Osteoblast (primary cell): ENCODE results near the gene EPN3. TPM values are rescaled to one million over a fixed set of nuclear protein-coding genes. Genes with fewer than 3 reads are reported as not detected.

Experiments
- DNase-seq: peaks from one replicate; pipeline ENCODE4 v3.0.0; 2011; ENCODE audit warnings: low spot score, mixed read lengths; ENCODE audit not compliant: insufficient read length; ENCODE audit errors: missing footprints
- H2AFZ ChIP-seq: 2 replicates; pipeline ENCODE4 v1.6.0; 2011; ENCODE audit warnings: mild to moderate bottlenecking, low read length
- H3K27ac ChIP-seq: 2 replicates; pipeline ENCODE4 v1.5.1; 2011; ENCODE audit warnings: mild to moderate bottlenecking, low read depth, low read length, moderate library complexity
- H3K27me3 ChIP-seq: 2 replicates; pipeline ENCODE4 v1.6.0; 2012; ENCODE audit warnings: mild to moderate bottlenecking, control low read depth, inconsistent platforms, low read length, moderate library complexity; ENCODE audit not compliant: insufficient read depth
- H3K36me3 ChIP-seq: 2 replicates; pipeline ENCODE4 v1.5.1; 2011; ENCODE audit warnings: mild to moderate bottlenecking, low read length, control low read depth, moderate library complexity; ENCODE audit not compliant: insufficient read depth
- H3K4me1 ChIP-seq: 2 replicates; pipeline ENCODE4 v1.5.1; 2011; ENCODE audit warnings: mild to moderate bottlenecking, low read length, control low read depth, moderate library complexity; ENCODE audit not compliant: insufficient read depth
- H3K4me2 ChIP-seq: 2 replicates; pipeline ENCODE4 v1.6.0; 2011; ENCODE audit warnings: mild to moderate bottlenecking, low read length; ENCODE audit not compliant: insufficient read depth
- H3K4me3 ChIP-seq: fragments of 200-600 bp; sonication (generic); 3 replicates; pipeline ENCODE4 v1.5.1; 2012; ENCODE audit warnings: mild to moderate bottlenecking, low read length, inconsistent platforms; ENCODE audit not compliant: insufficient read depth
- H3K79me2 ChIP-seq: 2 replicates; pipeline ENCODE4 v1.6.0; 2012; ENCODE audit warnings: mild to moderate bottlenecking, low read length, control low read depth, inconsistent platforms; ENCODE audit not compliant: insufficient read depth
- H3K9me3 ChIP-seq: 2 replicates; pipeline ENCODE4 v1.5.1; 2011; ENCODE audit warnings: low read depth, low read length, control low read depth
- H4K20me1 ChIP-seq: 2 replicates; pipeline ENCODE4 v1.6.0; 2012; ENCODE audit warnings: mild to moderate bottlenecking, low read length, control low read depth; ENCODE audit not compliant: insufficient read depth
- total RNA-seq: library from RNA; depleted of rRNA; stranded (reverse); fragments of >200 nt; gene quantifications from 2 replicates; pipeline ENCODE4 v1.2.3, GENCODE V29; 2012
- TF ChIP-seq, protein P1 (sequence below): IDR thresholded peaks from 2 replicates; pipeline ENCODE4 v1.5.1; 2011; ENCODE audit warnings: mild to moderate bottlenecking, low read depth, low read length, moderate library complexity; ENCODE audit errors: extremely low read depth

EPN3 gene
- total RNA-seq, 1 donor: not detected

DNA sequence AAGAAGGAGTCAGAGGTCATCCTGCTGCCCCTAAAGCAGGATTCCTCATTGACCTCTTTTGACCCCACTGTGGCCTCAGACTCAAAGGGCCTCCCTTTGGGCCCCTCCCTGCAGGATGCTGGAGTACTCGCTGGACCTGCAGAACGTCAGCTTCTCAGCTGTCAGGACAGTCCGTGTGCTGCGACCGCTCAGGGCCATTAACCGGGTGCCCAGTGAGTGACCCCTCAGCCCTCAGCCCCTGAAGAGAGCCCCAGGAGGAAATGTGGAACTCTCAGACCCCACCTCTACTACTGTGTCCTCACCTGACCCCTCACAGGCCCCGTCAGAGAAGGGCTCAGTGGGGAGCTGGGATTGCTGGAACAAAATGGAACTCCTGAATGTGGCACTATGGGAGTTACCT, 37.1 kb downstream of the EPN3 start:
- DNase-seq: no peak
- H3K36me3 ChIP-seq: no peaks in the 10 kb centered on the region
- H3K4me3 ChIP-seq: no peak overlapping the region
- peaks cover 15% of the 10 kb centered on the region for H3K27me3 ChIP-seq
- peaks cover 2% of the 10 kb centered on the region for H3K4me1 ChIP-seq
- no peaks in the 10 kb centered on the region for H4K20me1 ChIP-seq
- H2AFZ ChIP-seq: no peak overlapping the region
- no peaks in the 10 kb centered on the region for H3K79me2 ChIP-seq
- no peak overlapping the region for H3K27ac ChIP-seq
- TF ChIP-seq, protein P1, sequence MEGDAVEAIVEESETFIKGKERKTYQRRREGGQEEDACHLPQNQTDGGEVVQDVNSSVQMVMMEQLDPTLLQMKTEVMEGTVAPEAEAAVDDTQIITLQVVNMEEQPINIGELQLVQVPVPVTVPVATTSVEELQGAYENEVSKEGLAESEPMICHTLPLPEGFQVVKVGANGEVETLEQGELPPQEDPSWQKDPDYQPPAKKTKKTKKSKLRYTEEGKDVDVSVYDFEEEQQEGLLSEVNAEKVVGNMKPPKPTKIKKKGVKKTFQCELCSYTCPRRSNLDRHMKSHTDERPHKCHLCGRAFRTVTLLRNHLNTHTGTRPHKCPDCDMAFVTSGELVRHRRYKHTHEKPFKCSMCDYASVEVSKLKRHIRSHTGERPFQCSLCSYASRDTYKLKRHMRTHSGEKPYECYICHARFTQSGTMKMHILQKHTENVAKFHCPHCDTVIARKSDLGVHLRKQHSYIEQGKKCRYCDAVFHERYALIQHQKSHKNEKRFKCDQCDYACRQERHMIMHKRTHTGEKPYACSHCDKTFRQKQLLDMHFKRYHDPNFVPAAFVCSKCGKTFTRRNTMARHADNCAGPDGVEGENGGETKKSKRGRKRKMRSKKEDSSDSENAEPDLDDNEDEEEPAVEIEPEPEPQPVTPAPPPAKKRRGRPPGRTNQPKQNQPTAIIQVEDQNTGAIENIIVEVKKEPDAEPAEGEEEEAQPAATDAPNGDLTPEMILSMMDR: no peak
- H3K4me2 ChIP-seq: no peak overlapping the region
- H3K9me3 ChIP-seq: no peaks in the 10 kb centered on the region

DNA sequence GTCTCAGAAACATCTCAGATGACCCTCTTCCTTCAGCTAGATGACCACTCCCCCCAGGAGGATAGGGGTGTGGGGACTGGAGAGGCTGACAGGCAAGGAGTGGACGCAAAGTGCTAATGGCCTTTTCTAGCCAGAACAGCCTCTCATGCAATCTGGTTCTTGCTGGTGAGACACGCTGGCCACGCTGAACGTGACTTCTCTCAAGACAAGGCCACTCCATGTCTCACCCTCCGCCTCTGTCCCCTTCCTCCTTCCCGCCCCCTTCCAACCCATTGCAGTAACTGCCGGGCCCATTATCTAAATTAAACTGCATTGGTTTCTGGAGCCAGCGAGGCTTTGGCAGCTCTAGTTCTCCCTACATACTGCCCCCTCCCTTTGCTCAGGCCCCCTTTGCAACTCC, 37.5 kb downstream of the EPN3 start:
- H2AFZ ChIP-seq: no peak overlapping the region
- DNase-seq: no peak
- H3K4me3 ChIP-seq: no peak overlapping the region
- peaks cover 15% of the 10 kb centered on the region for H3K27me3 ChIP-seq
- no peaks in the 10 kb centered on the region for H4K20me1 ChIP-seq
- TF ChIP-seq, protein P1: no peak
- no peaks in the 10 kb centered on the region for H3K4me1 ChIP-seq
- no peaks in the 10 kb centered on the region for H3K36me3 ChIP-seq
- no peak overlapping the region for H3K27ac ChIP-seq
- H3K9me3 ChIP-seq: no peaks in the 10 kb centered on the region
- no peak overlapping the region for H3K4me2 ChIP-seq
- no peaks in the 10 kb centered on the region for H3K79me2 ChIP-seq

DNA sequence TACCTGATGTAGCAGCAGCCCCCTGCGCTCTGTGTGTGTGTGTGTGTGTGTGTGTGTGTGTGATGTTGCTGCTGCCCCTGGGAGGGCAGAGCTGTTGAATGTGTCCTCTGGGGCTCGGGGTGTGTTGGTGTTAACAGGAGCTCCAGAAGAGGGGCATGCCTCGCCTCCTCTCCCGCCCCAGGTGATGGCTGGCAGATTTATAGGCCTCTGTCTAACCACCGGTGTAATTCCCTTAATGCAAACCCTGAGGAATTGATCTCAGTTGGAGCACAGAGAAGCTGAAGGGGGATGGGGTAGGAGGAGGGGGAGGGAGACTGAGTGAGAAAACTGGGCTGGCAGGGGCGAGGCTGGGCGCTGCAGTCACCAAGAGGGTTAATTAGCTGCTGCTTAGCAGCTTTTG, 38.0 kb downstream of the EPN3 start:
- no peaks in the 10 kb centered on the region for H3K4me1 ChIP-seq
- H2AFZ ChIP-seq: no peak overlapping the region
- no peak overlapping the region for H3K4me2 ChIP-seq
- no peaks in the 10 kb centered on the region for H3K9me3 ChIP-seq
- H3K36me3 ChIP-seq: no peaks in the 10 kb centered on the region
- no peaks in the 10 kb centered on the region for H3K79me2 ChIP-seq
- TF ChIP-seq, protein P1: no peak
- H3K27me3 ChIP-seq: peaks cover 11% of the 10 kb centered on the region
- H3K27ac ChIP-seq: no peak overlapping the region
- H3K4me3 ChIP-seq: no peak overlapping the region
- DNase-seq: no peak
- H4K20me1 ChIP-seq: no peaks in the 10 kb centered on the region

- Histone ChIP-seq H3K27me3 (no peaks in the 10 kb centered on the region), H3K9me3 (no peaks in the 10 kb centered on the region), H3K27ac (no peak overlapping the region), H3K4me2 (no peak overlapping the region), H3K36me3 (no peaks in the 10 kb centered on the region), H3K79me2 (no peaks in the 10 kb centered on the region), H4K20me1 (no peaks in the 10 kb centered on the region), H3K4me3 (no peak overlapping the region), H3K4me1 (no peaks in the 10 kb centered on the region), H2AFZ (no peak overlapping the region)
- TF ChIP-seq, protein P1: no peak
- no peak for DNase-seq
These were observed 39.1 kb downstream of the EPN3 start for GRCh38 chr17:50571681-50572080.
